ENCODE measurements around the gene UQCRQ. TPM values are rescaled to one million over a fixed set of nuclear protein-coding genes. Genes with fewer than 3 reads are reported as not detected.

UQCRQ gene
- total and polyA plus RNA-seq, 11 donors: 539 to 2,165 (median 1,454) TPM

- H3K27me3 ChIP-seq: peaks cover 0 to 18% (median 0%) of the 10 kb centered on the region in 9 donors
- H3K36me3 ChIP-seq: no peaks in the 10 kb centered on the region
- TF ChIP-seq POLR2A (IDR thresholded peaks at IDR 0.05) (peak in 1 of 2 donors; percentile 46), CTCF (IDR thresholded peaks at IDR 0.05) (no peak)
- ATAC-seq (peak; percentile 48 to 86 (median 82)), DNase-seq (peak; percentile 76 to 86 (median 77))
- peak within 1 kb of the TSS; percentile 63 to 91 (median 84) for H3K27ac ChIP-seq
- no peaks in the 10 kb centered on the region for H3K9me3 ChIP-seq
- H3K4me3 ChIP-seq: peak within 1 kb of the TSS; percentile 54 to 90 (median 78)
- WGBS, 4 donors: 5 to 41% (median 13%) methylated on average over 8 to 78 of the region's 78 CpGs
- H3K4me1 ChIP-seq: peaks cover 0 to 29% (median 13%) of the 10 kb centered on the region in 12 donors
- intact Hi-C loops (cut with DNase I): loop anchor here in 8 of 10 donors (1.0 to 5.0 kb wide), 7 partner anchors 32 to 53 kb away; partner anchors contain the start of genes GDF9 (in 6 of the 8) and UQCRQ (in 6 of the 8)
These were observed 35.9 kb upstream of the UQCRQ start, which contains the start of gene SHROOM1 for GRCh38 chr5:132830436-132831094. SHROOM1 (minus strand) TSS chr5:132830647; CDS start chr5:132826140, 4,507 bp downstream.

GRCh38 chr5:132831095-132831860, 35.2 kb upstream of the UQCRQ start:
- intact Hi-C loops (cut with DNase I): loop anchor here in 7 of 10 donors (2.0 to 5.0 kb wide), 5 partner anchors 32 to 52 kb away; partner anchors contain the start of genes GDF9 (in 5 of the 7) and UQCRQ (in 5 of the 7)
- TF ChIP-seq CTCF (IDR thresholded peaks at IDR 0.05): no peak
- no peak for TF ChIP-seq POLR2A (IDR thresholded peaks at IDR 0.05)
- peak overlapping the region in 10 of 12 donors; percentile 63 to 91 (median 84) for H3K27ac ChIP-seq
- no peaks in the 10 kb centered on the region for H3K36me3 ChIP-seq
- H3K4me1 ChIP-seq: peaks cover 0 to 22% (median 10%) of the 10 kb centered on the region in 12 donors
- WGBS, 4 donors: 81 to 97% (median 92%) methylated on average over 13 to 15 of the region's 15 CpGs
- H3K9me3 ChIP-seq: no peaks in the 10 kb centered on the region
- peaks cover 0 to 11% (median 0%) of the 10 kb centered on the region in 9 donors for H3K27me3 ChIP-seq
- ATAC-seq (no peak), DNase-seq (no peak)
- peak overlapping the region in 11 of 12 donors; percentile 54 to 90 (median 78) for H3K4me3 ChIP-seq

- Histone ChIP-seq H3K4me3 (no peak overlapping the region), H3K36me3 (no peaks in the 10 kb centered on the region), H3K4me1 (peaks cover 0 to 20% (median 9%) of the 10 kb centered on the region in 12 donors), H3K9me3 (no peaks in the 10 kb centered on the region), H3K27me3 (peaks cover 0 to 3% (median 0%) of the 10 kb centered on the region in 9 donors), H3K27ac (no peak overlapping the region)
- DNase-seq: no peak
- WGBS, 4 donors: 92 to 96% (median 92%) methylated on average over 5 of the region's 5 CpGs
- intact Hi-C loops (cut with DNase I): loop anchor here in 5 of 10 donors (5.0 kb wide), 2 partner anchors 35 to 50 kb away; partner anchors contain the start of genes GDF9 (in 4 of the 5) and UQCRQ (in 4 of the 5)
- TF ChIP-seq POLR2A (IDR thresholded peaks at IDR 0.05) (no peak), CTCF (IDR thresholded peaks at IDR 0.05) (no peak)
- ATAC-seq: no peak
These were observed 33.8 kb upstream of the UQCRQ start for GRCh38 chr5:132832612-132833011.

Data from heart left ventricle (tissue), 16 donors.